ENCODE data around the gene HPGD. TPM values are rescaled to one million over a fixed set of nuclear protein-coding genes. Genes with fewer than 3 reads are reported as not detected.

Gene HPGD
- polyA plus RNA-seq, 4 donors: 60.9 to 399 (median 161) TPM

GRCh38 chr4:174523025-174523693 lies 871 bp upstream of the HPGD start:
- Histone ChIP-seq H3K4me1 (ENCODE audit: control insufficient read depth in 3 of 3, insufficient read depth in 2 of 3, low read depth in 1 of 3, low read length in 2 of 3) (peaks cover 0 to 6% (median 3%) of the 10 kb centered on the region in 3 donors), H3K27ac (ENCODE audit: low read depth in 1 of 3, low read length in 2 of 3) (peak overlapping the region; percentile 90 to 94 (median 94)), H3K36me3 (ENCODE audit: control insufficient read depth in 3 of 3, insufficient read depth in 2 of 3, low read depth in 1 of 3, low read length in 3 of 3) (no peaks in the 10 kb centered on the region), H3K9me3 (ENCODE audit: control insufficient read depth in 2 of 2, insufficient read depth in 1 of 2, low read depth in 1 of 2, low read length in 1 of 2) (no peaks in the 10 kb centered on the region), H3K27me3 (ENCODE audit: control insufficient read depth in 3 of 3, insufficient read depth in 3 of 3, low read length in 3 of 3) (no peaks in the 10 kb centered on the region), H3K4me3 (ENCODE audit: low read depth in 1 of 3, low read length in 3 of 3) (peak overlapping the region; percentile 58 to 80 (median 77))
- DNase-seq: peak in 1 of 2 donors; percentile 36
- WGBS, 3 donors: 7 to 19% (median 9%) methylated on average over 10 of the region's 10 CpGs
- no peak for FAIRE-seq

- Histone ChIP-seq H3K9me3 (ENCODE audit: control insufficient read depth in 2 of 2, insufficient read depth in 1 of 2, low read depth in 1 of 2, low read length in 1 of 2) (no peaks in the 10 kb centered on the region), H3K4me3 (ENCODE audit: low read depth in 1 of 3, low read length in 3 of 3) (peak overlapping the region; percentile 58 to 80 (median 77)), H3K4me1 (ENCODE audit: control insufficient read depth in 3 of 3, insufficient read depth in 2 of 3, low read depth in 1 of 3, low read length in 2 of 3) (peaks cover 0 to 6% (median 3%) of the 10 kb centered on the region in 3 donors), H3K27me3 (ENCODE audit: control insufficient read depth in 3 of 3, insufficient read depth in 3 of 3, low read length in 3 of 3) (no peaks in the 10 kb centered on the region), H3K36me3 (ENCODE audit: control insufficient read depth in 3 of 3, insufficient read depth in 2 of 3, low read depth in 1 of 3, low read length in 3 of 3) (no peaks in the 10 kb centered on the region), H3K27ac (ENCODE audit: low read depth in 1 of 3, low read length in 2 of 3) (peak overlapping the region; percentile 90 to 94 (median 94))
- 0 to 3% (median 2%) methylated on average over 12 of the region's 12 CpGs for WGBS, 3 donors
- DNase-seq: peak; percentile 80 to 81
- FAIRE-seq: no peak
These were observed 497 bp downstream of the HPGD start for GRCh38 chr4:174521800-174522182.

- Histone ChIP-seq H3K27ac (ENCODE audit: low read depth in 1 of 3, low read length in 2 of 3) (no peak overlapping the region), H3K4me1 (ENCODE audit: control insufficient read depth in 3 of 3, insufficient read depth in 2 of 3, low read depth in 1 of 3, low read length in 2 of 3) (peaks cover 0 to 6% (median 3%) of the 10 kb centered on the region in 3 donors), H3K4me3 (ENCODE audit: low read depth in 1 of 3, low read length in 3 of 3) (peak overlapping the region in 1 of 3 donors; percentile 35), H3K27me3 (ENCODE audit: control insufficient read depth in 3 of 3, insufficient read depth in 3 of 3, low read length in 3 of 3) (no peaks in the 10 kb centered on the region), H3K36me3 (ENCODE audit: control insufficient read depth in 3 of 3, insufficient read depth in 2 of 3, low read depth in 1 of 3, low read length in 3 of 3) (no peaks in the 10 kb centered on the region), H3K9me3 (ENCODE audit: control insufficient read depth in 2 of 2, insufficient read depth in 1 of 2, low read depth in 1 of 2, low read length in 1 of 2) (no peaks in the 10 kb centered on the region)
- WGBS, 3 donors: 27 to 47% (median 39%) methylated on average over 1 of the region's 1 CpG
- DNase-seq: peak in 1 of 2 donors; percentile 36
- FAIRE-seq: no peak
These were observed 1.6 kb downstream of the HPGD start for GRCh38 chr4:174520660-174521059.

- no peaks in the 10 kb centered on the region for H3K27me3 ChIP-seq (ENCODE audit: control insufficient read depth in 3 of 3, insufficient read depth in 3 of 3, low read length in 3 of 3)
- H3K4me1 ChIP-seq (ENCODE audit: control insufficient read depth in 3 of 3, insufficient read depth in 2 of 3, low read depth in 1 of 3, low read length in 2 of 3): no peaks in the 10 kb centered on the region
- 54 to 74% (median 70%) methylated on average over 1 of the region's 1 CpG for WGBS, 3 donors
- DNase-seq (no peak), FAIRE-seq (no peak)
- no peaks in the 10 kb centered on the region for H3K9me3 ChIP-seq (ENCODE audit: control insufficient read depth in 2 of 2, insufficient read depth in 1 of 2, low read depth in 1 of 2, low read length in 1 of 2)
- no peaks in the 10 kb centered on the region for H3K36me3 ChIP-seq (ENCODE audit: control insufficient read depth in 3 of 3, insufficient read depth in 2 of 3, low read depth in 1 of 3, low read length in 3 of 3)
- no peak overlapping the region for H3K4me3 ChIP-seq (ENCODE audit: low read depth in 1 of 3, low read length in 3 of 3)
- H3K27ac ChIP-seq (ENCODE audit: low read depth in 1 of 3, low read length in 2 of 3): no peak overlapping the region
These were observed 4.5 kb downstream of the HPGD start for GRCh38 chr4:174517502-174518445.

GRCh38 chr4:174516794-174517193 lies 5.5 kb downstream of the HPGD start:
- Histone ChIP-seq H3K4me3 (ENCODE audit: low read depth in 1 of 3, low read length in 3 of 3) (no peak overlapping the region), H3K4me1 (ENCODE audit: control insufficient read depth in 3 of 3, insufficient read depth in 2 of 3, low read depth in 1 of 3, low read length in 2 of 3) (no peaks in the 10 kb centered on the region), H3K36me3 (ENCODE audit: control insufficient read depth in 3 of 3, insufficient read depth in 2 of 3, low read depth in 1 of 3, low read length in 3 of 3) (no peaks in the 10 kb centered on the region), H3K9me3 (ENCODE audit: control insufficient read depth in 2 of 2, insufficient read depth in 1 of 2, low read depth in 1 of 2, low read length in 1 of 2) (no peaks in the 10 kb centered on the region), H3K27me3 (ENCODE audit: control insufficient read depth in 3 of 3, insufficient read depth in 3 of 3, low read length in 3 of 3) (no peaks in the 10 kb centered on the region), H3K27ac (ENCODE audit: low read depth in 1 of 3, low read length in 2 of 3) (no peak overlapping the region)
- DNase-seq (no peak), FAIRE-seq (no peak)
- WGBS, 3 donors: 79 to 85% (median 82%) methylated on average over 1 of the region's 1 CpG

GRCh38 chr4:174516345-174516744 lies 5.9 kb downstream of the HPGD start:
- Histone ChIP-seq H3K4me3 (ENCODE audit: low read depth in 1 of 3, low read length in 3 of 3) (no peak overlapping the region), H3K36me3 (ENCODE audit: control insufficient read depth in 3 of 3, insufficient read depth in 2 of 3, low read depth in 1 of 3, low read length in 3 of 3) (peaks cover 0 to 2% (median 0%) of the 10 kb centered on the region in 3 donors), H3K27me3 (ENCODE audit: control insufficient read depth in 3 of 3, insufficient read depth in 3 of 3, low read length in 3 of 3) (no peaks in the 10 kb centered on the region), H3K4me1 (ENCODE audit: control insufficient read depth in 3 of 3, insufficient read depth in 2 of 3, low read depth in 1 of 3, low read length in 2 of 3) (no peaks in the 10 kb centered on the region), H3K9me3 (ENCODE audit: control insufficient read depth in 2 of 2, insufficient read depth in 1 of 2, low read depth in 1 of 2, low read length in 1 of 2) (no peaks in the 10 kb centered on the region), H3K27ac (ENCODE audit: low read depth in 1 of 3, low read length in 2 of 3) (peak overlapping the region in 1 of 3 donors; percentile 20)
- no peak for DNase-seq
- 61 to 76% (median 67%) methylated on average over 1 of the region's 1 CpG for WGBS, 3 donors
- no peak for FAIRE-seq

GRCh38 chr4:174512745-174513144 lies 9.5 kb downstream of the HPGD start:
- Histone ChIP-seq H3K36me3 (ENCODE audit: control insufficient read depth in 3 of 3, insufficient read depth in 2 of 3, low read depth in 1 of 3, low read length in 3 of 3) (peaks cover 2 to 3% (median 2%) of the 10 kb centered on the region in 3 donors), H3K9me3 (ENCODE audit: control insufficient read depth in 2 of 2, insufficient read depth in 1 of 2, low read depth in 1 of 2, low read length in 1 of 2) (no peaks in the 10 kb centered on the region), H3K4me3 (ENCODE audit: low read depth in 1 of 3, low read length in 3 of 3) (no peak overlapping the region), H3K27ac (ENCODE audit: low read depth in 1 of 3, low read length in 2 of 3) (no peak overlapping the region), H3K4me1 (ENCODE audit: control insufficient read depth in 3 of 3, insufficient read depth in 2 of 3, low read depth in 1 of 3, low read length in 2 of 3) (no peaks in the 10 kb centered on the region), H3K27me3 (ENCODE audit: control insufficient read depth in 3 of 3, insufficient read depth in 3 of 3, low read length in 3 of 3) (no peaks in the 10 kb centered on the region)
- FAIRE-seq: no peak
- no peak for DNase-seq
- 59 to 72% (median 61%) methylated on average over 3 of the region's 3 CpGs for WGBS, 3 donors

GRCh38 chr4:174505892-174506291 lies 16.4 kb downstream of the HPGD start:
- Histone ChIP-seq H3K4me3 (ENCODE audit: low read depth in 1 of 3, low read length in 3 of 3) (no peak overlapping the region), H3K36me3 (ENCODE audit: control insufficient read depth in 3 of 3, insufficient read depth in 2 of 3, low read depth in 1 of 3, low read length in 3 of 3) (peaks cover 2 to 7% (median 3%) of the 10 kb centered on the region in 3 donors), H3K4me1 (ENCODE audit: control insufficient read depth in 3 of 3, insufficient read depth in 2 of 3, low read depth in 1 of 3, low read length in 2 of 3) (peaks cover 0 to 7% (median 2%) of the 10 kb centered on the region in 3 donors), H3K27ac (ENCODE audit: low read depth in 1 of 3, low read length in 2 of 3) (peak overlapping the region in 1 of 3 donors; percentile 76), H3K27me3 (ENCODE audit: control insufficient read depth in 3 of 3, insufficient read depth in 3 of 3, low read length in 3 of 3) (no peaks in the 10 kb centered on the region), H3K9me3 (ENCODE audit: control insufficient read depth in 2 of 2, insufficient read depth in 1 of 2, low read depth in 1 of 2, low read length in 1 of 2) (no peaks in the 10 kb centered on the region)
- no peak for FAIRE-seq
- DNase-seq: no peak
- 71 to 75% (median 74%) methylated on average over 4 of the region's 4 CpGs for WGBS, 3 donors
